Measurements from ENCODE around the gene DGAT2.

DNA sequence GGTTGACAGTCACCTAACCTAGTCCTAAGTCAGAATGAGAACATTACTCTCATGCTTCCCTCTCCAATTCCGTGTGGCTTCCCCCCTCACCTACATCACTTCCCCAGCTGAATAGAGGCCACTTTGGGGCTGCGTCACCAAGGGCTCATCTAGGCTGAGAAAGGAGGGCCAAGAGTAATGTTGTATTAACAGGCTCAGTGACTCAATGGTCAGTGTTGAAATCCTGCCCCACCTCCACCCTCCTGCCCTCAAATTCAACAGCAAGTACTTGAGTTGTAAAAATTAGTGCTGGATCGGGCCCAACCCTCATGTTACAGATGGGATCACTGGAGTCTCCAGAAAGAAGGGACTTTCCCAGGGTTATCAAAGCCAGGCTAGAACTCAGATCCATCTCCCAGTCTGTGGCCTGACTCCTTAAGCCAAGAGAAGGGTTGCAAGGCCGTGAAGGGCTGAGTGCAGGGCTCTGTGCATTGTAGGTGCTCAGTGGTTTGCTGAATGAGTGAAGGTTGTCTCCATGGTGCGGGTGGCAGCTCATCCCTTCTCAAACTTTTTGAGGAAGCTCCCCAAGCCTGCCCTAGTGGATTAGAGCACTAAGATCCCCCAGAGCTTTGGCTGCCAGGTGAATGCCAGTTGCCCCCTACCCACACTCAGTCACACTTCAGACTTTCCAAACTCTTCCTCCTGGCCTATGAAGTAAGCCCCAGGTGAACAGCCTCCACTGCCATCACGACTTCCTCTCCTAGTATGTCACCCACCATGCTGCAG is 3.2 kb downstream of the DGAT2 start:
- no peak for TF ChIP-seq POLR2A (IDR thresholded peaks at IDR 0.05; ENCODE audit: extremely low read depth, insufficient read length)
- TF ChIP-seq, protein P1, sequence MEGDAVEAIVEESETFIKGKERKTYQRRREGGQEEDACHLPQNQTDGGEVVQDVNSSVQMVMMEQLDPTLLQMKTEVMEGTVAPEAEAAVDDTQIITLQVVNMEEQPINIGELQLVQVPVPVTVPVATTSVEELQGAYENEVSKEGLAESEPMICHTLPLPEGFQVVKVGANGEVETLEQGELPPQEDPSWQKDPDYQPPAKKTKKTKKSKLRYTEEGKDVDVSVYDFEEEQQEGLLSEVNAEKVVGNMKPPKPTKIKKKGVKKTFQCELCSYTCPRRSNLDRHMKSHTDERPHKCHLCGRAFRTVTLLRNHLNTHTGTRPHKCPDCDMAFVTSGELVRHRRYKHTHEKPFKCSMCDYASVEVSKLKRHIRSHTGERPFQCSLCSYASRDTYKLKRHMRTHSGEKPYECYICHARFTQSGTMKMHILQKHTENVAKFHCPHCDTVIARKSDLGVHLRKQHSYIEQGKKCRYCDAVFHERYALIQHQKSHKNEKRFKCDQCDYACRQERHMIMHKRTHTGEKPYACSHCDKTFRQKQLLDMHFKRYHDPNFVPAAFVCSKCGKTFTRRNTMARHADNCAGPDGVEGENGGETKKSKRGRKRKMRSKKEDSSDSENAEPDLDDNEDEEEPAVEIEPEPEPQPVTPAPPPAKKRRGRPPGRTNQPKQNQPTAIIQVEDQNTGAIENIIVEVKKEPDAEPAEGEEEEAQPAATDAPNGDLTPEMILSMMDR (IDR thresholded peaks at IDR 0.05; ENCODE audit: low read depth, low read length): no peak
- TF ChIP-seq, protein P2, sequence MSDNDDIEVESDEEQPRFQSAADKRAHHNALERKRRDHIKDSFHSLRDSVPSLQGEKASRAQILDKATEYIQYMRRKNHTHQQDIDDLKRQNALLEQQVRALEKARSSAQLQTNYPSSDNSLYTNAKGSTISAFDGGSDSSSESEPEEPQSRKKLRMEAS (IDR thresholded peaks at IDR 0.05; ENCODE audit: low read depth, low read length): no peak
- TF ChIP-seq MYC (IDR thresholded peaks at IDR 0.05; ENCODE audit: low read depth, low read length): no peak
